Peyer's patch (tissue), 4 donors: ENCODE data around the gene TMEM14B. TPM values are rescaled to one million over a fixed set of nuclear protein-coding genes. Genes with fewer than 3 reads are reported as not detected.
A peak's percentile ranks its signal among the peaks of the same experiment; 100 is the strongest.
"Not testable (repeated sequence)": the region's sequence is repeated elsewhere in the genome, so short reads cannot be mapped to it uniquely, and the experiment has no call there.

Source experiments
- DNase-seq, 3 donors: peaks; one replicate each; pipeline ENCODE4 v3.0.0-alpha.2; 2017 to 2019
- H3K27ac ChIP-seq, 4 donors: fragments of 200-600 bp; sonication (generic); one replicate each; pipeline ENCODE4 v1.5.1; 2016 to 2019
- H3K27me3 ChIP-seq, 2 donors: fragments of 200-600 bp; sonication (generic); one replicate each; pipeline ENCODE4 v1.5.1; 2019
- H3K36me3 ChIP-seq, 3 donors: fragments of 200-600 bp; sonication (generic); one replicate each; pipeline ENCODE4 v1.5.1; 2016 to 2019
- H3K4me1 ChIP-seq, 4 donors: fragments of 200-600 bp; sonication (generic); one replicate each; pipeline ENCODE4 v1.5.1; 2016 to 2019
- H3K4me3 ChIP-seq, 4 donors: fragments of 200-600 bp; sonication (generic); 1 replicate in 3 of 4; 2 replicates in 1 of 4; pipeline ENCODE4 v1.5.1; 2016 to 2019; ENCODE audit warnings: mild to moderate bottlenecking in 1 of 4
- H3K9me3 ChIP-seq, 4 donors: fragments of 200-600 bp; sonication (generic); one replicate each; pipeline ENCODE4 v1.5.1; 2016 to 2019; ENCODE audit warnings: mild to moderate bottlenecking in 1 of 4
- POLR2A ChIP-seq, 2 donors: fragments of 450-650 bp; IDR thresholded peaks; one replicate each; pipeline ENCODE4 v1.5.1; 2017; ENCODE audit warnings: antibody characterized with exemption in 2 of 2, mild to moderate bottlenecking in 2 of 2, moderate library complexity in 2 of 2
- total RNA-seq, 4 donors: library from RNA; depleted of rRNA; stranded (reverse); fragments of >200 nt; gene quantifications; one replicate each; pipeline ENCODE4 v1.1.0, GENCODE V29; 2016
- TF ChIP-seq, protein P1 (sequence below), 6 experiments: fragments of 450-650 bp in 4 of 6; fragments of 200-600 bp in 2 of 6; sonication (generic) in 1 of 6; IDR thresholded peaks; one replicate each; pipeline ENCODE4 v1.5.1; 2017 to 2019; ENCODE audit warnings: antibody characterized with exemption in 6 of 6, mild to moderate bottlenecking in 3 of 6, moderate library complexity in 1 of 6

TMEM14B gene
- total RNA-seq, 4 donors from 2014 or later: 37.1 to 86.7 (median 44.0) TPM

DNA sequence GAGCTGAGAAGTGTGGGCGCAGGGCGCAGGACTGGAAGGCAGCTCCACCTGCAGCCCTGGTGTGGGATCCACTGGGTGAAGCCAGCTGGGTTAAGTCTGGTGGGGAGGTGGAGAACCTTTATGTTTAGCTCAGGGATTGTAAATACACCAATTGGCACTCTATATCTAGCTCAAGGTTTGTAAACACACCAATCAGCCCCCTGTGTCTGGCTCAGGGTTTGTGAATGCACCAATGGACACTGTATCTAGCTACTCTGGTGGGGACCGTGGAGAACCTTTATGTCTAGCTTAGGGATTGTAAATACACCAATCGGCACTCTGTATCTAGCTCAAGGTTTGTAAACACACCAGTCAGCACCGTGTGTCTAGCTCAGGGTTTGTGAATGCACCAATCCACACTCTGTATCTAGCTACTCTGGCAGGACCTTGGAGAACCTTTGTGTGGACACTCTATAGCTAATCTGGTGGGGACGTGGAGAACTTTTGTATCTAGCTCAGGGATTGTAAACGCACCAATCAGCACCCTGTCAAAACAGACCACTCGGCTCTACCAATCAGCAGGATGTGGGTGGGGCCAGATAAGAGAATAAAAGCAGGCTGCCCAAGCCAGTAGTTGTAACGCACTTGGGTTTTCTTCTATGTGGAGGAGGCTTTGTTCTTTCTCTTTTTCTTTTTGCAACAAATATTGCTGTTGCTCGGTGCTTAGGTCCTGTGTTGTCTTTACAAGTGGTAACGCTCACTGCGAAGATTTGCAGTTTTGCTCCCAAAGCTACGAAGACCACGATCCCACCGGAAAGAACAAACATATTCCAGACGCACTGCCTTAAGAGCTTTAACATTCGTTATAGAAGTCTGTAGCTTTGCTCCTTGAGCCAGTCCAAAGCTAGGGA, 26.4 kb upstream of the TMEM14B start:
- H3K36me3 ChIP-seq: peaks cover 0 to 13% (median 0%) of the 10 kb centered on the region in 3 donors
- not testable (repeated sequence) for H3K27me3 ChIP-seq, DNase-seq, H3K9me3 ChIP-seq
- peaks cover 0 to 12% (median 3%) of the 10 kb centered on the region in 4 donors for H3K4me1 ChIP-seq
- H3K27ac ChIP-seq: peak overlapping the region; percentile 69 to 95 (median 78)
- H3K4me3 ChIP-seq: peak overlapping the region; percentile 44 to 65 (median 60)
- TF ChIP-seq, protein P1, sequence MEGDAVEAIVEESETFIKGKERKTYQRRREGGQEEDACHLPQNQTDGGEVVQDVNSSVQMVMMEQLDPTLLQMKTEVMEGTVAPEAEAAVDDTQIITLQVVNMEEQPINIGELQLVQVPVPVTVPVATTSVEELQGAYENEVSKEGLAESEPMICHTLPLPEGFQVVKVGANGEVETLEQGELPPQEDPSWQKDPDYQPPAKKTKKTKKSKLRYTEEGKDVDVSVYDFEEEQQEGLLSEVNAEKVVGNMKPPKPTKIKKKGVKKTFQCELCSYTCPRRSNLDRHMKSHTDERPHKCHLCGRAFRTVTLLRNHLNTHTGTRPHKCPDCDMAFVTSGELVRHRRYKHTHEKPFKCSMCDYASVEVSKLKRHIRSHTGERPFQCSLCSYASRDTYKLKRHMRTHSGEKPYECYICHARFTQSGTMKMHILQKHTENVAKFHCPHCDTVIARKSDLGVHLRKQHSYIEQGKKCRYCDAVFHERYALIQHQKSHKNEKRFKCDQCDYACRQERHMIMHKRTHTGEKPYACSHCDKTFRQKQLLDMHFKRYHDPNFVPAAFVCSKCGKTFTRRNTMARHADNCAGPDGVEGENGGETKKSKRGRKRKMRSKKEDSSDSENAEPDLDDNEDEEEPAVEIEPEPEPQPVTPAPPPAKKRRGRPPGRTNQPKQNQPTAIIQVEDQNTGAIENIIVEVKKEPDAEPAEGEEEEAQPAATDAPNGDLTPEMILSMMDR (IDR thresholded peaks at IDR 0.05): peak in 1 of 6 experiments; percentile 16

DNA sequence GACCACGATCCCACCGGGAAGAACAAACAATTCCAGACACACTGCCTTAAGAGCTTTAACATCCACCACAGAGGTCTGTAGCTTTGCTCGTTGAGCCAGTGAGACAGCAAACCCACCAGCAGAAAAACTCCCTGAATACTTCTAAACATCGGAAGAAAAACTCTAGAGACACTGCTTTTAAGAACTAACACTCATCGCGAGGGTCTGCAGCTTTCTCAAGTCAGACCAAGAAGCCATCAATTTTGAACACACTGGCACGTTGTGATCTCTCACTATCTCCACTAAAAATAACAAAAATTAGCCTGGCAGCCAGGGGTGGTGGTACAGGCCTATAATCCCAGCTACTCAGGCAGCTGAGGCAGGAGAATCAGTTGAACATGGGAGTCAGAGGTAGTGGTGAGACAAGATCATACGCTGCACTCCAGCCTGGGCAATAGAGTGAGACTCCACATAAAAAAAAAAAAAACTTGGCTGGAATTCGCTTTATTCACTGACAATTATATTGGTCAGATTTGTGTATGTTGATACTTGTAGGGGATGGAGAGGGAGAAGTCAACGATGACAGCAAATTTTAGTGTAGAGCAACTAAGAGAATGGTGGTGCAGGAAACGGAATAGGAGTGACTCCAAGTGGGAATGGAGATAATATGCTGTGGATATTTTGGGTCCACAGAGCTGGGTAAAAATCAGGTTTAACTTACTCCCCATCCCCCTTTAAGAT, 25.6 kb upstream of the TMEM14B start:
- H3K9me3 ChIP-seq: no peaks in the 10 kb centered on the region
- TF ChIP-seq, protein P1 (IDR thresholded peaks at IDR 0.05): no peak
- no peak for TF ChIP-seq POLR2A (IDR thresholded peaks at IDR 0.05)
- DNase-seq: no peak
- peaks cover 0 to 12% (median 3%) of the 10 kb centered on the region in 4 donors for H3K4me1 ChIP-seq
- H3K27me3 ChIP-seq: no peaks in the 10 kb centered on the region
- peak overlapping the region; percentile 48 to 68 (median 66) for H3K4me3 ChIP-seq
- H3K36me3 ChIP-seq: peaks cover 0 to 16% (median 0%) of the 10 kb centered on the region in 3 donors
- H3K27ac ChIP-seq: peak overlapping the region; percentile 80 to 95 (median 84)

DNA sequence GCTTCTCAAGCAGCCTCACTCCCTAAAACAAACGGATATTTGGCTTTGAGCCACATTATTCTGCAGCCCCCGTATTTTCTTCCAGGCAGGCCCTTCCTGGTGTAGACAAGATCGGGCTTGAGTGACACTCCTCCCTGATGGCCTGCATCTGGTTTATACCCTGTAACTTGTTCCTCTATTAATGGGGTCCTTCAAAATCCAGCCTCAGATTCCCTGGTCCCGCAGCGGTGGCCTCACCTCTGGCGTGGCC, 25.1 kb upstream of the TMEM14B start:
- no peaks in the 10 kb centered on the region for H3K27me3 ChIP-seq
- H3K27ac ChIP-seq: peak overlapping the region; percentile 79 to 86 (median 80)
- H3K9me3 ChIP-seq: no peaks in the 10 kb centered on the region
- peak overlapping the region; percentile 48 to 68 (median 66) for H3K4me3 ChIP-seq
- TF ChIP-seq POLR2A (IDR thresholded peaks at IDR 0.05): no peak
- TF ChIP-seq, protein P1 (IDR thresholded peaks at IDR 0.05): no peak
- peaks cover 0 to 17% (median 0%) of the 10 kb centered on the region in 3 donors for H3K36me3 ChIP-seq
- H3K4me1 ChIP-seq: peaks cover 0 to 12% (median 3%) of the 10 kb centered on the region in 4 donors
- DNase-seq: no peak

DNA sequence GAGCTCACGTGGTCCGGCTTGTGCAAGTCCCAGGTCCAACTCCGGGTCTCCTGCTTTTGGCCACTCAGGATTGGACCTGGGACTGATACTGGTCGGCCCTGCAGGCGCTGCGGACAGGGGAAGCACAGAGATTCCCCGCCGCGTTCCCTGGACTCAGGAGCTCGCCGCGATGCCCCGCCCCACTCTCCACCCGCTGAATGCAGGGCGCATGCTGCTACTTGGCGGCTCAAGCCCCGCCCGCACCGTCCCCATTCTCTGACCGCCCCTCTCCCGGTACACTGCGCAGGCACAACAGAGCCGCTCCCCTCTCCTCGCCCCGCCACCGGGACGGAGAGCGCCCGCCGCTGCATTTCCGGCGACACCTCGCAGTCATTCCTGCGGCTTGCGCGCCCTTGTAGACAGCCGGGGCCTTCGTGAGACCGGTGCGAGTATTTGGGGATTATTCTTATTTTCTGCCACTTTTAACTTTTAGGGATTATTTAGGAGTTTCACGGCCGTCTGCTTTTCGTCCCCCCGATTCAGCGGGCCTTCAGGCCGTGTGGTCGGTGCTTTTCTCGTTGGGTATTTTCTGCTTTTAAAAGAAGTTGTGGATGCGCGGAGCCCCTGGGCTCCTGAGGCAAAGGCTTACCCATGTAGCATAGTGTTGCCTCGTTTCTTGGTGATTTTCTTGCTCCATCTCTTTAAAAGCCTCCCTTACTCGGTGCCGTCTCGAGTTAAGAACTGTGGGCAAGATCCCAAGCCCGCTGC, 24.6 kb upstream of the TMEM14B start, which contains the start of gene TMEM14C:
TMEM14C (plus strand) TSS at position 251 of the 747 bp plus-strand sequence. CDS start 1,544 bp downstream, outside the sequence.
- peaks cover 0 to 22% (median 0%) of the 10 kb centered on the region in 3 donors for H3K36me3 ChIP-seq
- peak; percentile 95 to 99 (median 99) for DNase-seq
- TF ChIP-seq POLR2A (IDR thresholded peaks at IDR 0.05): peak; percentile 83 to 87
- TF ChIP-seq, protein P1 (IDR thresholded peaks at IDR 0.05): peak in 1 of 6 experiments; percentile 19
- no peaks in the 10 kb centered on the region for H3K9me3 ChIP-seq
- peak within 1 kb of the TSS; percentile 48 to 68 (median 66) for H3K4me3 ChIP-seq
- H3K27me3 ChIP-seq: no peaks in the 10 kb centered on the region
- peaks cover 0 to 12% (median 3%) of the 10 kb centered on the region in 4 donors for H3K4me1 ChIP-seq
- peak within 1 kb of the TSS; percentile 79 to 86 (median 80) for H3K27ac ChIP-seq

DNA sequence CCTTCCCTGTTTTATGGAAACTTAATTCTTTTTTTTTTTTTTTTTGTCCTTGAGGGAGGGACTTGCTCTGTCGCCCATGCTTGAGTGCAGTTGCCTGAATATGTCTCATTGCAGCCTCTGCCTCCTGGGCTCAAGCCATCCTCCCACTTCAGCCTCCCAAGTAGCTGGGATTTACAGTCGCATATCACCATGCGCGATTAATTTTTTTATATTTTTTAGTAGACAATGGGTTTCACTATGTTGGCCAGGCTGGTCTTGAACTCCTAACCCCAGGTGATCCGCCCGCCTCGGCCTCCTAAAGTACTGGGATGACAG, 24.1 kb upstream of the TMEM14B start:
- H3K9me3 ChIP-seq: no peaks in the 10 kb centered on the region
- no peak for DNase-seq
- no peaks in the 10 kb centered on the region for H3K27me3 ChIP-seq
- peak overlapping the region; percentile 48 to 68 (median 66) for H3K4me3 ChIP-seq
- H3K36me3 ChIP-seq: peaks cover 0 to 23% (median 0%) of the 10 kb centered on the region in 3 donors
- peaks cover 0 to 12% (median 3%) of the 10 kb centered on the region in 4 donors for H3K4me1 ChIP-seq
- TF ChIP-seq, protein P1 (IDR thresholded peaks at IDR 0.05): no peak
- TF ChIP-seq POLR2A (IDR thresholded peaks at IDR 0.05): no peak
- peak overlapping the region in 3 of 4 donors; percentile 79 to 86 (median 80) for H3K27ac ChIP-seq
